HepG2 (cell line): Measurements from ENCODE around the gene PNPLA8. TPM values are rescaled to one million over a fixed set of nuclear protein-coding genes. Genes with fewer than 3 reads are reported as not detected.

Experiments used
- ATAC-seq: fragments of 200-7000 bp; cut with Tn5 transposase; 3 replicates; pipeline ENCODE4 v1.9.1; 2020; ENCODE audit warnings: mild to moderate bottlenecking, moderate library complexity
- BruUV-seq: library from RNA; stranded (reverse); fragments of 400-500 nt; replicated peaks from 2 replicates; lab custom pipeline; 2021; lab: Mats Ljungman, UMichigan
- CTCF ChIA-PET: fragments of 300-600 bp; formaldehyde crosslinking; extraction: SDS; loops from one replicate; lab custom pipeline; 2021; ENCODE audit warnings: low total read pairs, inconsistent platforms, low intra/inter-chr PET ratio; lab: Yijun Ruan, JAX
- POLR2A ChIA-PET: fragments of 350-600 bp; sonication (Branson Sonifier 250); formaldehyde crosslinking; loops from one replicate; lab custom pipeline; 2020; ENCODE audit warnings: antibody characterized with exemption, inconsistent platforms; lab: Yijun Ruan, JAX
- DNase-seq: peaks from one replicate; pipeline ENCODE4 v3.0.0-alpha.2; 2015; ENCODE audit warnings: low spot score
- FAIRE-seq: peaks from 3 replicates; lab custom pipeline; 2011; peaks lifted over from hg19 to GRCh38; lab: Jason Lieb, UNC
- H2AFZ ChIP-seq: one replicate; pipeline ENCODE4 v1.6.1; 2011; ENCODE audit warnings: low read length, inconsistent platforms
- H3K27ac ChIP-seq: fragments of 300-600 bp; 3 replicates; pipeline ENCODE4 v1.8.0; 2011; ENCODE audit warnings: mixed run types, mild to moderate bottlenecking, mixed read lengths, low read length, inconsistent platforms; ENCODE audit not compliant: insufficient read depth; ENCODE audit errors: extremely low read length
- H3K27me3 ChIP-seq, 2 experiments: fragments of 200-600 bp in 1 of 2; 2 replicates in 1 of 2; 3 replicates in 1 of 2; pipeline versions ENCODE4 v1.6.0 to v1.8.0; 2011; ENCODE audit warnings: low read length in 2 of 2, mild to moderate bottlenecking in 2 of 2, moderate library complexity in 2 of 2, inconsistent platforms in 1 of 2; ENCODE audit not compliant: insufficient read depth in 2 of 2, control insufficient read depth in 1 of 2
- H3K36me3 ChIP-seq, 2 experiments: fragments of 200-600 bp in 1 of 2; replicated peaks in 1 of 2; 2 replicates in 1 of 2; 3 replicates in 1 of 2; pipeline versions ENCODE4 v1.5.1 to v1.8.0; 2011; ENCODE audit warnings: low read length in 2 of 2, inconsistent platforms in 1 of 2; ENCODE audit not compliant: insufficient read depth in 2 of 2, control insufficient read depth in 1 of 2
- H3K4me1 ChIP-seq: 2 replicates; pipeline ENCODE4 v1.5.1; 2012; ENCODE audit warnings: low read length, inconsistent platforms; ENCODE audit not compliant: insufficient read depth
- H3K4me2 ChIP-seq: 2 replicates; pipeline ENCODE4 v1.6.0; 2011; ENCODE audit warnings: low read depth, low read length, inconsistent platforms
- H3K4me3 ChIP-seq, 3 experiments: fragments of 200-600 bp in 1 of 3; sonication (generic), shearing (Covaris generic) in 1 of 3; replicated peaks in 1 of 3; 2 replicates each; pipeline ENCODE4 v1.5.1; 2011 to 2016; ENCODE audit warnings: low read length in 3 of 3, inconsistent platforms in 2 of 3, low read depth in 2 of 3, mild to moderate bottlenecking in 2 of 3, control low read depth in 1 of 3, mixed read lengths in 1 of 3; ENCODE audit not compliant: insufficient read depth in 1 of 3
- H3K79me2 ChIP-seq: one replicate; pipeline ENCODE4 v1.6.1; 2011; ENCODE audit warnings: low read length, inconsistent platforms; ENCODE audit not compliant: insufficient read depth
- H3K9ac ChIP-seq: 2 replicates; pipeline ENCODE4 v1.6.0; 2011; ENCODE audit warnings: mild to moderate bottlenecking, low read depth, low read length, inconsistent platforms; ENCODE audit not compliant: insufficient read depth
- H3K9me3 ChIP-seq: 2 replicates; pipeline ENCODE4 v1.5.1; 2012; ENCODE audit warnings: mild to moderate bottlenecking, low read length
- H4K20me1 ChIP-seq: 2 replicates; pipeline ENCODE4 v1.6.0; 2011; ENCODE audit warnings: inconsistent platforms, mild to moderate bottlenecking, low read length, moderate library complexity; ENCODE audit not compliant: insufficient read depth
- CREM ChIP-seq, 2 experiments: sonication (generic) in 1 of 2; formaldehyde crosslinking in 1 of 2; IDR thresholded peaks; 2 replicates each; pipeline versions ENCODE4 v1.4.0 to v1.6.1; 2016 to 2020; ENCODE audit warnings: antibody characterized with exemption in 1 of 2, mild to moderate bottlenecking in 1 of 2, missing genetic modification reagents in 1 of 2
- MLXIP ChIP-seq: sonication (generic); formaldehyde crosslinking; IDR thresholded peaks from 2 replicates; pipeline ENCODE4 v1.9.0; 2021; ENCODE audit warnings: missing genetic modification reagents, borderline replicate concordance
- ONECUT2 ChIP-seq: sonication (generic); formaldehyde crosslinking; IDR thresholded peaks from 2 replicates; pipeline ENCODE4 v1.4.0; 2020; ENCODE audit warnings: missing genetic modification reagents
- RAD21 ChIP-seq: fragments of 450-650 bp; formaldehyde crosslinking; IDR thresholded peaks from 2 replicates; pipeline ENCODE4 v1.5.0; 2020; ENCODE audit warnings: mild to moderate bottlenecking
- TBL1XR1 ChIP-seq: fragments of 150-350 bp; IDR thresholded peaks from 2 replicates; pipeline ENCODE4 v1.6.1; 2014; ENCODE audit warnings: borderline replicate concordance, low read length; ENCODE audit not compliant: partially characterized antibody
- TRAFD1 ChIP-seq: sonication (generic); formaldehyde crosslinking; IDR thresholded peaks from 2 replicates; pipeline ENCODE4 v1.5.1; 2020; ENCODE audit warnings: missing genetic modification reagents, mild to moderate bottlenecking, borderline replicate concordance
- ZFP91 ChIP-seq: sonication (generic); formaldehyde crosslinking; IDR thresholded peaks from 2 replicates; pipeline ENCODE4 v1.9.0; 2022; ENCODE audit warnings: missing genetic modification reagents, mild to moderate bottlenecking, borderline replicate concordance
- ZKSCAN5 ChIP-seq: sonication (generic); formaldehyde crosslinking; IDR thresholded peaks from 2 replicates; pipeline ENCODE4 v1.5.1; 2020; ENCODE audit warnings: mild to moderate bottlenecking, missing genetic modification reagents
- ZNF276 ChIP-seq: sonication (generic); formaldehyde crosslinking; IDR thresholded peaks from 2 replicates; pipeline ENCODE4 v1.4.0; 2020; ENCODE audit warnings: mild to moderate bottlenecking, low read depth, missing genetic modification reagents
- ZNF564 ChIP-seq: sonication (generic); formaldehyde crosslinking; IDR thresholded peaks from 2 replicates; pipeline ENCODE4 v1.8.1; 2023; ENCODE audit warnings: mild to moderate bottlenecking, missing genetic modification reagents
- ZNF713 ChIP-seq: sonication (generic); formaldehyde crosslinking; IDR thresholded peaks from 2 replicates; pipeline ENCODE4 v1.4.0; 2020; ENCODE audit warnings: mild to moderate bottlenecking, missing genetic modification reagents
- ZNF75D ChIP-seq: sonication (generic); formaldehyde crosslinking; IDR thresholded peaks from 2 replicates; pipeline ENCODE4 v1.8.1; 2023; ENCODE audit warnings: missing genetic modification reagents, mild to moderate bottlenecking, borderline replicate concordance
- WGBS: methylation state at CpG from one replicate; pipeline ENCODE4 v1.1.6; 2017; ENCODE audit warnings: low lambda C conversion rate; 5-methylcytosine and 5-hydroxymethylcytosine counted together
- in situ Hi-C: cut with HindIII; loops from 2 replicates; pipeline ENCODE4 v1.10.0; 2017; ENCODE audit warnings: low pct_unique_long_range_greater_than_20kb; ENCODE audit not compliant: extremely low pct_ligation_motif_present
- intact Hi-C: fragments of 100-400 bp; cut with micrococcal nuclease; formaldehyde crosslinking; loops from one replicate; pipeline ENCODE4 v1.10.0; 2022; ENCODE audit not compliant: unreplicated experiment
- polyA plus RNA-seq, 8 experiments: library from polyadenylated mRNA; depleted of rRNA in 3 of 8; stranded (reverse) in 7 of 8; unstranded in 1 of 8; fragments of >200 nt; fragmentation: Illumina TruSeq in 4 of 8; extraction: Trizol in 4 of 8; gene quantifications; 2 replicates each; pipeline versions ENCODE4 v1.2.1 to v1.2.3, GENCODE V29; 2011 to 2016; ENCODE audit warnings: low read depth in 4 of 8, missing spikeins in 1 of 8, mixed read lengths in 1 of 8; ENCODE audit not compliant: insufficient read depth in 1 of 8
- total RNA-seq, 5 experiments: library from RNA; depleted of rRNA; stranded (reverse); fragments of >200 nt; fragmentation: Illumina TruSeq; extraction: Trizol; gene quantifications; 2 replicates each; pipeline ENCODE4 v1.2.3, GENCODE V29; 2016; ENCODE audit warnings: low read depth in 1 of 5

PNPLA8 gene
- total and polyA plus RNA-seq, 2 of the 13 experiments (the other 11 are each of a cell fraction or from before 2014, with no cell fraction given): 6.3 to 11.4 TPM

DNA sequence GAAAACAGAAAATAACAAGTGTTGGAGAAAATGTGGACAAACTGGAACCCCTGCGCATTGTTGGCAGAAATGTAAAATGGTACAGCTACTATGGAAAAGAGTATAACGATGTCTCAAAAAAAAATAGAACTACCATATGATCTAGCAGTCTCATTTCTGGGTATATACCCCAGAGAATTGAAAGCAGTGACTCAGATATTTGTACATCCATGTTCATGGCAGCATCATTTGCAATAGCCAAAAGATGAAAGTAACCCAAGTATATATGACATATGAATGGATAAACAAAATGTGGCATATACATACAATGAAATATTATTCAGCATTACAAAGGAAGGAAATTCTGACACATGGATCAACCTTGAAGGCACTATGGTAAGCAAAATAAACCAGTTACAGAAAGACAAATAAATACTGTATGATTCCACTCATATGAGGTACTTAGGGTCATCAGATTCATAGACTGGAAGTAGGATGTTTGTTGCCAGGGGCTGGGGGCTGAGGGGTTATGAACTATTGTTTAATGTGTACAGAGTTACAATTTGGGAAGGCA lies 74.6 kb downstream of the PNPLA8 start:
- no peaks in the 10 kb centered on the region for H3K79me2 ChIP-seq
- in situ Hi-C loops (loop anchor here (10.0 kb wide), 1 partner anchor 277 kb away; no protein-coding TSS in a partner anchor), intact Hi-C loops (no loop called here)
- ChIA-PET CTCF (no interaction called here), POLR2A (no interaction called here)
- no peak for ATAC-seq
- TF ChIP-seq ZFP91 (CRISPR knock-in tag) (no peak), ZNF276 (CRISPR knock-in tag) (no peak), ZNF564 (no peak), RAD21 (CRISPR knock-in tag) (no peak), ZNF713 (no peak), ZNF75D (CRISPR knock-in tag) (no peak), ONECUT2 (CRISPR knock-in tag) (no peak), CREM (IDR thresholded peaks at IDR 0.05) (no peak), CREM (CRISPR knock-in tag; IDR thresholded peaks at IDR 0.05) (no peak), TRAFD1 (no peak), TBL1XR1 (no peak), ZKSCAN5 (CRISPR knock-in tag) (no peak), MLXIP (CRISPR knock-in tag) (no peak)
- WGBS: 50% methylated on average over 2 of the region's 2 CpGs
- H3K9ac ChIP-seq: no peak overlapping the region
- no peak overlapping the region for H3K4me2 ChIP-seq
- no peak overlapping the region for H3K4me3 ChIP-seq
- peaks cover 11% of the 10 kb centered on the region for H3K4me1 ChIP-seq
- no peak overlapping the region for H2AFZ ChIP-seq
- no peak for FAIRE-seq
- H4K20me1 ChIP-seq: no peaks in the 10 kb centered on the region
- H3K27ac ChIP-seq: no peak overlapping the region
- peaks cover 3 to 23% of the 10 kb centered on the region in 2 experiments; a peak in 4 of 5 replicates for H3K27me3 ChIP-seq
- no peaks in the 10 kb centered on the region for H3K9me3 ChIP-seq
- BruUV-seq: no TSS peak
- no peaks in the 10 kb centered on the region for H3K36me3 ChIP-seq
- no peak for DNase-seq
